CD4-positive, alpha-beta T cell treated with Interleukin-6 for 4 hours (primary cell): ENCODE data around the gene E2F8.
A peak's percentile ranks its signal among the peaks of the same experiment; 100 is the strongest.

Experiments used
- DNase-seq: peaks from one replicate; pipeline ENCODE4 v3.0.0-alpha.2; 2020; ENCODE audit warnings: mixed read lengths

E2F8 gene

DNA sequence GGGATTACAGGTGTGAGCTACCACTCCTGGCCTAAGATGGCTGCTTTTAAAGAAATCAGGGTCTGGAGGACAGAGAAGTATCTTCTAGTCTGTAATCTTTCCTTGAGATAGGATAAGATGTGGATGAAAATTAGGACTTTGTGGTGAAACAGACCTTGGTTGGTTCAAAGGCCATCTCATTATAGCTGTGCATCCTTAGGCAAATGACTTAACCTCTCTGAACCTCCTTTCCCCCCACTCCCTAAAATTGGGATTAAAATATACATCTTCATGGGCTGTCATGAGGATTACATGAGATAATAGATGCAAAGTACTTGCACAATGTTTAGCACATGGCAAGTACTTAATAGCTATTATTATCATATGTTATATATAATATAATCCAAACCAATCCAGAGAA lies 10.8 kb upstream of the E2F8 start:
- no peak for DNase-seq

DNA sequence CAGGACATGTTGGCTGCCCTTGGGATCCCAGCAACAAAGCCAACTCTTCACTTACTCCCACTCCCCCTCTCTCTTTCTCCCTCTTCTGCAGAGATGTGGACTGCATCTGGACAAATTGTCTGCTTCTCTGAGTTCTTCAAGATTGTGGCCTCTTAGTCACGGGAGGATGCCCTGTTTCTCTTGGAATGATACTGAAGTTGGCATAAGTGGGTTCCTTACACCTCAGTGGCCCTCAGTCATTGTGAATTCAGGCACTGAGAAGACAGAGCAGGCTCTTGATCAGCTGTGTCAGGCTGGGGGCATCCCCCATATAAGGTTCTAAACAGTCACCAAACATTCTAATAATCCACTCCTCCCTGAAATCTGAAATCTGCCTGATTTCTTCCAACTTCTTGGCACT lies 6.1 kb upstream of the E2F8 start:
- no peak for DNase-seq

GRCh38 chr11:19245351-19245750 lies 4.6 kb upstream of the E2F8 start:
- DNase-seq = no peak

GRCh38 chr11:19244621-19245020 lies 3.9 kb upstream of the E2F8 start:
- DNase-seq = no peak

- DNase-seq = no peak
Measured at GRCh38 chr11:19244084-19244483, 3.3 kb upstream of the E2F8 start.

DNA sequence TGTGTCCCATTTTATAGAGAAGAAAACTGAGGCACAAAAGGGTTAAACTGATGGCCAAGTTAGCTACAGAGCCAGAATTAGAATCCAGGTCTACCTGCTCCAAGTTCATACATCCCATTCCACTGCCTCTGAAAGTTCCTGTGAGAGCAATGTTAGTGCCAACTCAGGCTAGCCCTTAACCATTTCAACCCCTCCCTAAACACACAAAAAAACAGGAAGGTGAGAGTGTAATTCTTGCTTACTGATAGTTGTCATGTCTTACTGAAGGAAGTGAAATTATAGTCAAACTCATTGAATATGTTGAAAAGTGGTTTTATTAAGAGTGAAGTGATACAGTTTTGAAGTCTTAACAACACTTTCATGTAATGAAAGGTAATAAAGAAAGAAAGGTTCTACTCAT lies 2.9 kb upstream of the E2F8 start:
- DNase-seq = no peak

DNA sequence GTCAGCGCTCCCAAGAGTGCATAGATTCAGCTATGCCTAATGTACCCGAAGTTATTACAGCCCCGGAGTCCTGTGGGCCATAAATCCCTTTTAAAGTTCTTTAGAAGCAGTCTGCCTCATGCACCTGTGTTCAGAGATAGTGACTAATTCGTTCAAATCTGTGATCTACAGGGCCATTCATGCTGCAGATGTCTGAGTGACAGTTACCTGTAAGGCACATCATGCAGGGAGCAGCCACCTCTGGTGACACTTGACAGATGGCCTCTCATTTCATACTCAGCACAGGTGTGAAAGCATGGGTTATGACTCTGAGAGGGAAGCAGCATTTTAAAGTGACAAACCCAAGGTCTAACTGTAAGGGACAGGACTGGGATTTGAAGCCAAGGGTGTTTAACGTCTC lies 2.4 kb upstream of the E2F8 start:
- no peak for DNase-seq

GRCh38 chr11:19242179-19242932 lies 1.6 kb upstream of the E2F8 start:
- no peak for DNase-seq

DNA sequence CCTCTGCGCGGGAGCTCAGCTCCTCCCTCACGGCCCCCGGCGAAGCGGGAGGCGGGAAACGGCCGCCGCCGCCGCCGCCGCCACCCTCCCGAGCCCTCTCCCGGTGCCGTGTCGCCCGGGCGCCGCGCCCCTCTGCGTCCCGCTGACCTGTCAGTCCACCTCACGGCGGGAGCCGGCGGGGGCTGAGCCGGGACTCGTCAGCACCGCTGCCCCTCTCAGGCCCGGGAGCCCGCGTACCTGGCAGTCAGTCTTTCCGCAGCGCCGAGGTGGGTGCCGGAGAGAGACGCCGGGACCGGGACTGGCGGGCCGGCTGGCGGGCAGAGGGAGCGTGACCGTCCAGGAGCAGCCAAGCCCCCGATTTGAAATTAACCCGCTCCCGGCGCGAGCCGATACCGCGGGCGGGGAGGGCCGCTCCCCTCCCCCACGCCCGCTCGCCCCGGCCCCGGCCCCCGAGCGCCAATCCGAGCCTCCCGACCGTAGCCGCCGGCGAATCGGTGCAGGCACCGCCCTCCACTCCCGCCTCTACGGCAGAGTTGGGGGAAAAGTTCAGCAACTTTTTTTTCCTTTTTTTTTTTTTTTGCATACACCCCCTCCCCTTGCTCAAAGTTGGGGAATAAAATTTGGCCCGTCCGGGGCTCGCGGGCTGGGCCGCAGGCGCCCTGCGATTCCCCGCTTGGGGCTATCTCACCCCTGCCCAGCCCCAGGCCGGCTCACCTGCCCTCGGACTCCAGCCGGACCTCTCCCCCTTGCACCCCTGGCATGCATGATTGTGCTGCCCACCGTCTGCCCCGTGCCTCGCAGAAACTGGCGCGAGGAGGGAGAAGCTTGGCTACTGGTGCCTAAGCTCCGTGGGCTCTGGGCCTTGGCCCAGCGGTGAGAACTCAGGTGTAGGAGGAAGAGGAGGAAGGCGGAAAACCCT lies 774 bp upstream of the E2F8 start:
- peak; percentile 16 for DNase-seq

- no peak for DNase-seq
Measured at GRCh38 chr11:19239039-19239438, 1.7 kb downstream of the E2F8 start.

GRCh38 chr11:19237813-19238212 lies 2.9 kb downstream of the E2F8 start:
- no peak for DNase-seq

DNA sequence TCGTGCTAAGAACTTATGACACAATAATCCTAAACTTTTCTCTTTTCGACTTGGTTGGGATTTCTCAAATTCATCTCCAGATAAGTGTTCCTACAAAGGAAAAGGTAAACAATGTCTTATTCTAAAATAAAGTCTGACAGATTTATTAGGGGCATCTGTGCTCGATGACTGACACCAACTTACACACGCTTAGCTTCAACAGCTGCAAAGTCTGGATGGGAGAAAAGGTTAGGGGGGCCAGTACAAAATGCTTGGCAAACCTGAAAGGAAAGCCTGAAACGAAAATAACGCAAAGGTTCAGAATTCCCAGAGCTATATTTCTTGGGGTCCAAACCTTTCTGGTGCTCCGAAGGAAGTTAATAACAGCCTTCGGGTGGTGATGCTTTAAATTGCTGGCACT lies 3.4 kb downstream of the E2F8 start:
- DNase-seq = no peak

- no peak for DNase-seq
Measured at GRCh38 chr11:19234231-19234817, 6.4 kb downstream of the E2F8 start.

- DNase-seq = no peak
Measured at GRCh38 chr11:19232910-19233503, 7.7 kb downstream of the E2F8 start.

DNA sequence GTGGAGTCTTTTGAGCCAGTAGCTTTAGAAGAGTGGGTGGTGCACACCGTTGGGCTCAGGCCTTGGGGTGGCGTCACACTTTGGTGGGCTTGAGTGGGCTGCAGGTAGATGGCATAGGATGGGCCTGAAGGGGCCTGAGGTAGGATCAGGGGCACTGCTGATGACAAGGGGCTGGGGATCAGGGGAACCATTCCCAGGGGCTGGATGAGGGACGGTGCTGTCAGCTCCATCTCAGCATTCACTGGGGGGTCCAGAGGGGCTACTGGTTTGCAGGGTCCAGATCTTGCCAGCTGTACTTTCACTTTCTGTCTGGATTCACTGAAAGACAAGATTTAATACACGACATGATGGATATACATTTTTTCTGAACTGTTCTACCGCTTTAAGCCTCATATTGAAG lies 11.1 kb downstream of the E2F8 start:
- DNase-seq = no peak

DNA sequence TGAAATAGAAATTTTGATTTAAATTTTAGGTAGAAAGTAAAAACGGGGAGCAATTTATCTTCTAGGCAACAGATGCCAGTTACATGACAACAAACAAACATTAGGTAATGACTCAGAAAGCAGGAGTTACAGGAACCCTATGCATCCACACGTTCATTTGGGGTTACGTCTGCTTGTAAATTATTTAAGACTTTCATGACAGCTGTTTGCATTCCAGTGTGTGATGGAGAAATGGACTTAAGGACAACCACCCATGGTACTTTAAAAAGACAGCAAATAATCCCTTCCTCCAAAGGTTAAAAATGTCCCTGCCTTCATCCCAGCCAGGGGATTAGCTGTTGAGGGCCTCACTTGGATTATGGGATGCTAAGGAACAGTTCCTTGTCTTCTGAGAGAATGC lies 11.8 kb downstream of the E2F8 start:
- DNase-seq = no peak

DNA sequence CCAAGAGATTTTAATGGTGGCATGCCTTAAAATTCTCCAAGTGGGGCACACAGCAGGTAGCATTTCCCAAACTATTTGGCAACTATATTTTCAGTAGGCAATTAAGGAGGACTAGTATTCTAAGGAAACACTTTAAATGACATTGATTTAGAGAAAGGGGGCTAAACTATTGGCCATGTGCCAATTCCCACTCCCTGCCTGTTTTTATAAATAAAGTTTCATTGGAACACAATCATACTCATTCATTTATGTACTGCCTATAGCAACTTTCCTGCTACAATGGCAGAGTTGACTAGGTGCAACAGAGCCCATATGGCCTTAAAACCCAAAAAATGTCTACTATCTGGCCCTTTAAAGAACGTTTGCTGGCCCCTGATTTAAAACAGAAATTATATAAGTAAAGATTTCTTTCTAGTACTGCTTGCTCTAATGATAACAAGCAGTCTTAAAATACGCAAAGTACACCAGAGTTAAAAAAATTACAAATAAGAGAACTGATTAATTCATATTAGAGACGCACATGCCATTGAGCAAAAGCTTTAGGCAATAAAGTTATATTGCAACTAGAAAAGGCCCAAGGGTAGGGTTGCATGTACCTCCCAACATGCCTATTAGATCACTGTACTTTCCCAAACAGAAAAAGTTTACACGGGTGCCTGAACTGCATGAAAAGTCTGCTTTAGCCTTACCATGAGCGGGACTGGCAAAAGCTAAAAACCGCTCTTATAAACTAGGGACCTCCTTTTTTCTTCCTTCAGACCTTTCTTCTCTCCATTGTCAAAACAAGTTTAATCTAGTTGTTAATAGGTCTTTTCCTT lies 14.2 kb downstream of the E2F8 start:
- DNase-seq = no peak

GRCh38 chr11:19225581-19225980 lies 15.2 kb downstream of the E2F8 start:
- no peak for DNase-seq

DNA sequence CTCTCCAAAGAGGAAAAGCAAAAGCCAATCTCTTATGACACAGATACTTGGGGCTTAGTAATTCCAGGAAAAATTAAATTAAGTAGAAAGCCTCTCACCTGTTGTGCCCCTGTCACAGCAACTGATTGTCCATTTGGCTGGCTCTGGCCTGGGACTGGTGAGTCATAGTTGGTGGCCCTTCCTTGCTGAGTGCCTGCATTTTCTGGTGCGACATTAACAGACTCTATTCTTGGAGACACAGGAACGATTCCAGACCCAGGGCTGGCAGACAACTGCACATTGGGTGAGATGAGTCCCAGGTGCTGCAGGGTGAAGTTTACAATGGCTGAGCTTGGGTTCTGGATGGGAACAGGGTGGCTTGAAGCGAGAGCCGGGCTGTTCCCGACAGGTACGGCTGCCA lies 15.6 kb downstream of the E2F8 start:
- no peak for DNase-seq

DNA sequence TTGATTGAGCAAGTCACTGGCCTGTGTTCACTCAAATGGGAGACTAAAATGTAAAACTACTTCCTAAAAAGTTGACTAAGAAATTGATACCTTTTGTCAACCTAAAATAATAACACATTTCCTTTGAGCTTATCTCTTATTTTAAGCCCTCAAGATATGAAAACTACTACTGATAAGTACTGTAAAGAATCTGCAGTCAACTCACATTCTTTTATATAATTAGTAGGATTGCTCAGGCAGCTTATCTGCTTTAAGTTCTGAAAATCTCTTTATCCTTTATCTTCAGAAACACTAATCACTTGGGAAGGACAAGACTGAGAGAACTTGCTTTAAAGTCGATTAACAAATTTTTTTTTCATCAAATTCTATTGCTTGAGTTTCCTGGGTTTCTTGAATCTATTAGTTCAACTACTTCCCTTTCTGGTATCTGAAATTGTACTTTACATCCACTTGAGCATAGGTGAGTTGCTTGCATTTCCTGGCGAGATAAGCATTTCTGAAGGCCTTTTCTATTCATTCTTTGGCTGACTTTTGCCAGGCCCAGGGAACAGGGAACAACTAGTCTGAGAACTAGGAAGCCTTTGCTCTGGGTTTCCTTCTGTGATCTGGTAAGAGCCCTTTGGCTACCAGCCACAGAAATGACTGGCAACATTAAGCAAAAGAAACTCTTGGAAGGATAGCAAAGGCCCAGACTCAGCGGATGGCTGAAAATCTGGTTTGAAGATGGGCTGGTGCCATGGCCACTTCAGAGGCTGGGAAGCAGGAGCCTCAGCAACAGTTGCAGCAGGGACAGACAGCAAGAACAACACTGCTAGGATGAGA lies 19.6 kb downstream of the E2F8 start:
- DNase-seq = no peak

GRCh38 chr11:19218786-19219460 lies 21.8 kb downstream of the E2F8 start:
- no peak for DNase-seq
